Body of pancreas (tissue), 4 donors: ENCODE data around the gene LEUTX. TPM values are rescaled to one million over a fixed set of nuclear protein-coding genes. Genes with fewer than 3 reads are reported as not detected.

ENCODE experiments used
- ATAC-seq: fragments of 150-250 bp; one replicate; pipeline ENCODE4 v1.9.1; 2016
- DNase-seq, 4 donors: peaks; one replicate each; pipeline ENCODE4 v3.0.0-alpha.2; 2019
- H3K27ac ChIP-seq, 4 donors: fragments of 200-600 bp; sonication (generic); 1 replicate in 3 of 4; 2 replicates in 1 of 4; pipeline versions ENCODE4 v1.5.1 to v1.6.1; 2016 to 2019; ENCODE audit warnings: mild to moderate bottlenecking in 1 of 4, mixed read lengths in 1 of 4, moderate library complexity in 1 of 4
- H3K27me3 ChIP-seq, 2 donors: fragments of 200-600 bp; sonication (generic); one replicate each; pipeline ENCODE4 v1.6.0; 2016; ENCODE audit warnings: mild to moderate bottlenecking in 1 of 2
- H3K36me3 ChIP-seq, 2 donors: fragments of 200-600 bp; sonication (generic); replicated peaks in 1 of 2; 2 replicates each; pipeline ENCODE4 v1.5.1; 2016; ENCODE audit warnings: low read depth in 2 of 2; ENCODE audit not compliant: insufficient read depth in 1 of 2
- H3K4me1 ChIP-seq: fragments of 200-600 bp; sonication (generic); one replicate; pipeline ENCODE4 v1.6.0; 2016
- H3K4me3 ChIP-seq, 2 donors: fragments of 200-600 bp; sonication (generic); 1 replicate in 1 of 2; 2 replicates in 1 of 2; pipeline ENCODE4 v1.5.1; 2016 to 2019
- H3K9me3 ChIP-seq, 3 donors: fragments of 200-600 bp; sonication (generic); 1 replicate in 2 of 3; 2 replicates in 1 of 3; pipeline ENCODE4 v1.5.1; 2016
- POLR2A ChIP-seq, 3 donors: fragments of 450-650 bp; IDR thresholded peaks; one replicate each; pipeline ENCODE4 v1.6.1; 2016; ENCODE audit warnings: antibody characterized with exemption in 3 of 3, mild to moderate bottlenecking in 2 of 3
- WGBS, 2 donors: methylation state at CpG; one replicate each; pipeline ENCODE4 v1.1.5; 2017; 5-methylcytosine and 5-hydroxymethylcytosine counted together
- intact Hi-C: fragments of 100-400 bp; cut with DNase I; formaldehyde crosslinking; loops from one replicate; pipeline ENCODE4 v1.15.1; 2023
- total RNA-seq, 2 donors: library from RNA; depleted of rRNA; stranded (reverse); fragments of >200 nt; gene quantifications; one replicate each; pipeline ENCODE4 v1.1.0, GENCODE V29; 2016
- TF ChIP-seq, protein P1 (sequence below), 7 experiments: fragments of 450-650 bp in 4 of 7; fragments of 200-600 bp in 3 of 7; sonication (generic) in 3 of 7; IDR thresholded peaks; one replicate each; pipeline ENCODE4 v1.5.1; 2016 to 2019; ENCODE audit warnings: antibody characterized with exemption in 7 of 7

LEUTX gene
- total RNA-seq, 2 donors from 2014 or later: not detected

DNA sequence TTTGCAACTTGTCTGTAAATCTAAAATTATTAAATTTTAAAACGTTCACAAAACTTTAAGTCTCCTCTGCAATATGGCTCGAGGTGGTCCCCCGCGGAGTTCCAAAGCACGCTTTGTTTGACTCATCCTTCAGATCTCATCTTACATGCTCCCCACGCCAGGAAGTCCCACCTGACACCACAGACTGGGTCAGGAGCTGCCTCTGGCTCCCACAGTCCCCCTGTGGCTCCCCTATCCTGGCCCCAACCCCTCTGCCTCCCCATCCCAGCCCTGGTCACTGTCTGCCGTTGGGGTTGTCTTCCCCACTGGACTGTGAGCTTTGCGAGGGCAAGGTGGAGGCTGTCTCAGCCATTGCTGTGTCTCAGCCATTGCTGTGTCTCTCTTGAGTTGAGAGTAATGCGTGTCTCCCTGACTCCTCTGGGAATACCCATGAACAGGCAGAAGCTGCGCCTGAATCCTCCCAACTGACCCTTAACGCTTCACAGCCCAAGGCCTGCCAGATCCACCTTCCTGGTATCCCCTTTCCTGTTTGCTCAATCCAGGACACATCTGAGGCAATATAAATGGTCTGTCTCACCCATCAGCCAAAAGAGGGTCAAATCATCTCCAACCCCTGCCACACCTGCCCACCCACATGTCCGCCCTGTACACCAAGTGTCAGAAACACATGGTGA is 39.4 kb downstream of the LEUTX start:
- Histone ChIP-seq H3K9me3 (no peaks in the 10 kb centered on the region), H3K27ac (no peak overlapping the region), H3K36me3 (no peaks in the 10 kb centered on the region), H3K4me3 (no peak overlapping the region), H3K4me1 (no peaks in the 10 kb centered on the region), H3K27me3 (no peaks in the 10 kb centered on the region)
- TF ChIP-seq, protein P1, sequence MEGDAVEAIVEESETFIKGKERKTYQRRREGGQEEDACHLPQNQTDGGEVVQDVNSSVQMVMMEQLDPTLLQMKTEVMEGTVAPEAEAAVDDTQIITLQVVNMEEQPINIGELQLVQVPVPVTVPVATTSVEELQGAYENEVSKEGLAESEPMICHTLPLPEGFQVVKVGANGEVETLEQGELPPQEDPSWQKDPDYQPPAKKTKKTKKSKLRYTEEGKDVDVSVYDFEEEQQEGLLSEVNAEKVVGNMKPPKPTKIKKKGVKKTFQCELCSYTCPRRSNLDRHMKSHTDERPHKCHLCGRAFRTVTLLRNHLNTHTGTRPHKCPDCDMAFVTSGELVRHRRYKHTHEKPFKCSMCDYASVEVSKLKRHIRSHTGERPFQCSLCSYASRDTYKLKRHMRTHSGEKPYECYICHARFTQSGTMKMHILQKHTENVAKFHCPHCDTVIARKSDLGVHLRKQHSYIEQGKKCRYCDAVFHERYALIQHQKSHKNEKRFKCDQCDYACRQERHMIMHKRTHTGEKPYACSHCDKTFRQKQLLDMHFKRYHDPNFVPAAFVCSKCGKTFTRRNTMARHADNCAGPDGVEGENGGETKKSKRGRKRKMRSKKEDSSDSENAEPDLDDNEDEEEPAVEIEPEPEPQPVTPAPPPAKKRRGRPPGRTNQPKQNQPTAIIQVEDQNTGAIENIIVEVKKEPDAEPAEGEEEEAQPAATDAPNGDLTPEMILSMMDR (IDR thresholded peaks at IDR 0.05): no peak
- TF ChIP-seq POLR2A (IDR thresholded peaks at IDR 0.05): no peak
- intact Hi-C loops: no loop called here
- ATAC-seq (no peak), DNase-seq (no peak)
- 84% methylated on average over 9 to 12 of the region's 12 CpGs for WGBS, 2 donors

DNA sequence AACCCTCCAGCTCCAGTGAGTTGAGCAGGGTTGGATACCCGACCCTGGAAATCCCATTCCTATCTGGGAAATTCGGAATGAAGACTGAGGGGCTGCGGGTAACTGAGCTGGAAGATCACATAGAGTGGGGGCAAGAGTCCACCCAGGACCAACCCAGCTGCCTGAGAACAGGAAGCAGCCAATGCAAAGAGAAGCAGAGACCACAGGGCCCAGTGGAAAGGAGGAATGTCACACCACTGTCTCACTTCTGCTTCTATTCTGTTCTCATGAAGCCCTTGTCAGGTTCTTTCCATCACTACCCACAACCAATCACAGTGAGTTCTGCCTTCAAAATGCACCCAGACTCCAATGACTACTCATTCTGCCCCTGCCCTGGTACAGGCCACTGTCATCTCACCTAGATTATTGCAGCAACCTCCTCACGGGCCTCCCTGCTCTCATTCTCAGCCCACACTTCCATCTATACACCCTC is 40.0 kb downstream of the LEUTX start:
- Histone ChIP-seq H3K9me3 (no peaks in the 10 kb centered on the region), H3K4me1 (peaks cover 4% of the 10 kb centered on the region), H3K36me3 (no peaks in the 10 kb centered on the region), H3K4me3 (no peak overlapping the region), H3K27ac (no peak overlapping the region), H3K27me3 (no peaks in the 10 kb centered on the region)
- ATAC-seq: no peak
- intact Hi-C loops: no loop called here
- 74 to 83% methylated on average over 4 of the region's 4 CpGs for WGBS, 2 donors
- TF ChIP-seq, protein P1 (IDR thresholded peaks at IDR 0.05): no peak
- TF ChIP-seq POLR2A (IDR thresholded peaks at IDR 0.05): no peak
- no peak for DNase-seq

DNA sequence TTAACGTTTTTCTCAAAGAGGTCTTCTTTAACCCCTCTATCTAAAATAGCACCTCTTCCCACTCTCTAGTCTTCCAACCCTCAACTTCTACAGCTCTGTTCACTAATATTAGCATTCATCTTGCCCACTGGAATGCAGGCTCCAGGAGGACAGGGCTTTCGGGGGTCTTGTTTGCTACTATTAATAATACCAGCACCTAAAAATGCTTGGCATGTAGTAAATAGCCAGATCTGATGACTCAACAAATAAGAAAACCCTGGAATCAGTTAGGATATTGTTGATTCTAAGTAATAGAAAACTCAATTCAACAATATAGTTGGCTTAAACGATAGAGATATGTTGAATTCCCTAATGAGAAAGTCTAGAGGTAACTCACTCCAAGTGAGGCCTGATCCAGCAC is 41.1 kb downstream of the LEUTX start:
- Histone ChIP-seq H3K36me3 (no peaks in the 10 kb centered on the region), H3K4me1 (peaks cover 8% of the 10 kb centered on the region), H3K9me3 (no peaks in the 10 kb centered on the region), H3K4me3 (no peak overlapping the region), H3K27me3 (no peaks in the 10 kb centered on the region), H3K27ac (no peak overlapping the region)
- WGBS, 2 donors: 77 to 78% methylated on average over 3 of the region's 3 CpGs
- TF ChIP-seq, protein P1 (IDR thresholded peaks at IDR 0.05): no peak
- TF ChIP-seq POLR2A (IDR thresholded peaks at IDR 0.05): no peak
- intact Hi-C loops: no loop called here
- DNase-seq (no peak), ATAC-seq (no peak)

DNA sequence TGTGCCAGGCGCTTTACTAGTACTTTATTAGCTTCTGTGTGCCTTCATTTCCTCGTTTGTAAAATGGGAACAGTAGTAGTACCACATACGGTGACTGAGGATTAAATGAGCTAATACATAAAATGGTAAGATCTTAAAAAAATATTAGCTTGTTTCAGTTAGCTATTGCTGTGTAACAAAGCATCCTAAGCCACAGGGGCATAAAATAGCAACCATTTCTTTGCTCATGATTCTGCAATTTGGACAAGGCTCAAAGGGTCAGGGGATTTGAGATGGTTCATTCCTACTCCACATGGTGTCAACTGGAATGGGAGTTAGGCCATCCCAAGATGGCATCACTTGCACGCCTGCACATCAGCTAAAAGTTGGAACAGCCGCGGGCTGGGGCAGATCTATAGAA is 42.0 kb downstream of the LEUTX start:
- no peak for DNase-seq
- intact Hi-C loops: no loop called here
- Histone ChIP-seq H3K36me3 (no peaks in the 10 kb centered on the region), H3K4me3 (no peak overlapping the region), H3K9me3 (no peaks in the 10 kb centered on the region), H3K27ac (no peak overlapping the region), H3K4me1 (peaks cover 15% of the 10 kb centered on the region), H3K27me3 (no peaks in the 10 kb centered on the region)
- 88 to 94% methylated on average over 6 of the region's 6 CpGs for WGBS, 2 donors
- TF ChIP-seq POLR2A (IDR thresholded peaks at IDR 0.05): no peak
- TF ChIP-seq, protein P1 (IDR thresholded peaks at IDR 0.05): no peak
- ATAC-seq: no peak

DNA sequence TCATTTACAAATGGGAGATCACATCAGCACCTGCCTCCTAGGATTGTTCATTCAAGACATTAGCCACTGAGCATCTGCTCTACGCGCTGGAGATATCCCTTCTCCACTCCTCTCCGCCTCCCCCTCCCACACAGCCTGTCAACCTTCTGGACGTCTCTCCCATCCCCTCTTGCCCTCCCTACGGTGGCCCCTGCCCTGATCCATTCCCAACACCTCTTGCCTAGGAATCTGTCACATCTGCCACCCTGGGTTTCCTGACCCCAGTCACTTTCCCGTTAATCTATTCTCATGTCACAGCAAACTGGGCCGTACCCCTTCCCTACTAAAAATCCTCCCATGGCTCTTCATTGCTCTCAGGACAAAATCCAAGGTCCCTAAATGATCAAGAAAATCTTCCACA is 45.0 kb downstream of the LEUTX start:
- DNase-seq (no peak), ATAC-seq (no peak)
- H3K4me3 ChIP-seq: peak overlapping the region; percentile 70 to 92
- 12 to 21% methylated on average over 7 of the region's 7 CpGs for WGBS, 2 donors
- peak overlapping the region in 2 of 4 donors; percentile 53 to 69 for H3K27ac ChIP-seq
- intact Hi-C loops: no loop called here
- peaks cover 15% of the 10 kb centered on the region for H3K4me1 ChIP-seq
- no peaks in the 10 kb centered on the region for H3K9me3 ChIP-seq
- no peaks in the 10 kb centered on the region for H3K27me3 ChIP-seq
- TF ChIP-seq, protein P1 (IDR thresholded peaks at IDR 0.05): no peak
- TF ChIP-seq POLR2A (IDR thresholded peaks at IDR 0.05): no peak
- peaks cover 0 to 8% of the 10 kb centered on the region in 2 donors for H3K36me3 ChIP-seq
